ENCODE measurements around the gene KRIT1.

Gene KRIT1

GRCh38 chr7:92245487-92246359 is at the start of gene KRIT1, which contains the start of gene ANKIB1:
Gene KRIT1, minus strand, starts transcription at chr7:92245914. Its CDS starts 3,779 bp downstream, at chr7:92242135.
Gene ANKIB1, plus strand, starts transcription at chr7:92245974. Its CDS starts 49,005 bp downstream, at chr7:92294979.
- H3K4me1 ChIP-seq (ENCODE audit: control insufficient read depth, insufficient read depth, low read length) = no peaks in the 10 kb centered on the region
- no peaks in the 10 kb centered on the region for H3K36me3 ChIP-seq (ENCODE audit: control insufficient read depth, insufficient read depth, low read length)
- no peaks in the 10 kb centered on the region for H3K27me3 ChIP-seq (ENCODE audit: control insufficient read depth, insufficient read depth, low read length)
- H3K9me3 ChIP-seq (ENCODE audit: control insufficient read depth, insufficient read depth, low read length) = no peaks in the 10 kb centered on the region
- H3K9ac ChIP-seq (ENCODE audit: low read depth, low read length) = peak within 1 kb of the TSS; percentile 94
- H3K4me3 ChIP-seq (ENCODE audit: low read depth, low read length) = peak within 1 kb of the TSS; percentile 99

- Histone ChIP-seq H3K4me1 (ENCODE audit: control insufficient read depth, insufficient read depth, low read length) (peaks cover 6% of the 10 kb centered on the region), H3K27me3 (ENCODE audit: control insufficient read depth, insufficient read depth, low read length) (no peaks in the 10 kb centered on the region), H3K36me3 (ENCODE audit: control insufficient read depth, insufficient read depth, low read length) (no peaks in the 10 kb centered on the region), H3K4me3 (ENCODE audit: low read depth, low read length) (no peak overlapping the region), H3K9ac (ENCODE audit: low read depth, low read length) (no peak overlapping the region), H3K9me3 (ENCODE audit: control insufficient read depth, insufficient read depth, low read length) (no peaks in the 10 kb centered on the region)
Measured at GRCh38 chr7:92295391-92295790, 49.7 kb upstream of the KRIT1 start.

GRCh38 chr7:92293896-92294590 is 48.3 kb upstream of the KRIT1 start:
- Histone ChIP-seq H3K36me3 (ENCODE audit: control insufficient read depth, insufficient read depth, low read length) (no peaks in the 10 kb centered on the region), H3K9me3 (ENCODE audit: control insufficient read depth, insufficient read depth, low read length) (no peaks in the 10 kb centered on the region), H3K9ac (ENCODE audit: low read depth, low read length) (no peak overlapping the region), H3K4me3 (ENCODE audit: low read depth, low read length) (no peak overlapping the region), H3K4me1 (ENCODE audit: control insufficient read depth, insufficient read depth, low read length) (peaks cover 6% of the 10 kb centered on the region), H3K27me3 (ENCODE audit: control insufficient read depth, insufficient read depth, low read length) (no peaks in the 10 kb centered on the region)

GRCh38 chr7:92292981-92293380 is 47.3 kb upstream of the KRIT1 start:
- no peaks in the 10 kb centered on the region for H3K27me3 ChIP-seq (ENCODE audit: control insufficient read depth, insufficient read depth, low read length)
- no peak overlapping the region for H3K4me3 ChIP-seq (ENCODE audit: low read depth, low read length)
- no peaks in the 10 kb centered on the region for H3K9me3 ChIP-seq (ENCODE audit: control insufficient read depth, insufficient read depth, low read length)
- H3K9ac ChIP-seq (ENCODE audit: low read depth, low read length) = no peak overlapping the region
- no peaks in the 10 kb centered on the region for H3K36me3 ChIP-seq (ENCODE audit: control insufficient read depth, insufficient read depth, low read length)
- H3K4me1 ChIP-seq (ENCODE audit: control insufficient read depth, insufficient read depth, low read length) = peaks cover 6% of the 10 kb centered on the region

- Histone ChIP-seq H3K9ac (ENCODE audit: low read depth, low read length) (no peak overlapping the region), H3K9me3 (ENCODE audit: control insufficient read depth, insufficient read depth, low read length) (no peaks in the 10 kb centered on the region), H3K4me3 (ENCODE audit: low read depth, low read length) (no peak overlapping the region), H3K36me3 (ENCODE audit: control insufficient read depth, insufficient read depth, low read length) (no peaks in the 10 kb centered on the region), H3K4me1 (ENCODE audit: control insufficient read depth, insufficient read depth, low read length) (no peaks in the 10 kb centered on the region), H3K27me3 (ENCODE audit: control insufficient read depth, insufficient read depth, low read length) (no peaks in the 10 kb centered on the region)
Measured at GRCh38 chr7:92289321-92289720, 43.6 kb upstream of the KRIT1 start.

- H3K36me3 ChIP-seq (ENCODE audit: control insufficient read depth, insufficient read depth, low read length) = no peaks in the 10 kb centered on the region
- H3K4me3 ChIP-seq (ENCODE audit: low read depth, low read length) = no peak overlapping the region
- no peak overlapping the region for H3K9ac ChIP-seq (ENCODE audit: low read depth, low read length)
- peaks cover 8% of the 10 kb centered on the region for H3K4me1 ChIP-seq (ENCODE audit: control insufficient read depth, insufficient read depth, low read length)
- no peaks in the 10 kb centered on the region for H3K9me3 ChIP-seq (ENCODE audit: control insufficient read depth, insufficient read depth, low read length)
- no peaks in the 10 kb centered on the region for H3K27me3 ChIP-seq (ENCODE audit: control insufficient read depth, insufficient read depth, low read length)
Measured at GRCh38 chr7:92282930-92283329, 37.2 kb upstream of the KRIT1 start.

GRCh38 chr7:92282221-92282814 is 36.6 kb upstream of the KRIT1 start:
- H3K9ac ChIP-seq (ENCODE audit: low read depth, low read length) = no peak overlapping the region
- no peaks in the 10 kb centered on the region for H3K27me3 ChIP-seq (ENCODE audit: control insufficient read depth, insufficient read depth, low read length)
- no peak overlapping the region for H3K4me3 ChIP-seq (ENCODE audit: low read depth, low read length)
- H3K9me3 ChIP-seq (ENCODE audit: control insufficient read depth, insufficient read depth, low read length) = no peaks in the 10 kb centered on the region
- H3K36me3 ChIP-seq (ENCODE audit: control insufficient read depth, insufficient read depth, low read length) = no peaks in the 10 kb centered on the region
- H3K4me1 ChIP-seq (ENCODE audit: control insufficient read depth, insufficient read depth, low read length) = peaks cover 8% of the 10 kb centered on the region

- no peaks in the 10 kb centered on the region for H3K27me3 ChIP-seq (ENCODE audit: control insufficient read depth, insufficient read depth, low read length)
- H3K4me3 ChIP-seq (ENCODE audit: low read depth, low read length) = no peak overlapping the region
- H3K9ac ChIP-seq (ENCODE audit: low read depth, low read length) = no peak overlapping the region
- no peaks in the 10 kb centered on the region for H3K36me3 ChIP-seq (ENCODE audit: control insufficient read depth, insufficient read depth, low read length)
- H3K4me1 ChIP-seq (ENCODE audit: control insufficient read depth, insufficient read depth, low read length) = peaks cover 8% of the 10 kb centered on the region
- H3K9me3 ChIP-seq (ENCODE audit: control insufficient read depth, insufficient read depth, low read length) = no peaks in the 10 kb centered on the region
Measured at GRCh38 chr7:92281031-92281430, 35.3 kb upstream of the KRIT1 start.

GRCh38 chr7:92279396-92280031 is 33.8 kb upstream of the KRIT1 start:
- H3K9ac ChIP-seq (ENCODE audit: low read depth, low read length) = no peak overlapping the region
- H3K9me3 ChIP-seq (ENCODE audit: control insufficient read depth, insufficient read depth, low read length) = no peaks in the 10 kb centered on the region
- no peak overlapping the region for H3K4me3 ChIP-seq (ENCODE audit: low read depth, low read length)
- no peaks in the 10 kb centered on the region for H3K27me3 ChIP-seq (ENCODE audit: control insufficient read depth, insufficient read depth, low read length)
- H3K4me1 ChIP-seq (ENCODE audit: control insufficient read depth, insufficient read depth, low read length) = peaks cover 8% of the 10 kb centered on the region
- H3K36me3 ChIP-seq (ENCODE audit: control insufficient read depth, insufficient read depth, low read length) = no peaks in the 10 kb centered on the region

- H3K36me3 ChIP-seq (ENCODE audit: control insufficient read depth, insufficient read depth, low read length) = no peaks in the 10 kb centered on the region
- H3K9me3 ChIP-seq (ENCODE audit: control insufficient read depth, insufficient read depth, low read length) = no peaks in the 10 kb centered on the region
- peaks cover 8% of the 10 kb centered on the region for H3K4me1 ChIP-seq (ENCODE audit: control insufficient read depth, insufficient read depth, low read length)
- no peaks in the 10 kb centered on the region for H3K27me3 ChIP-seq (ENCODE audit: control insufficient read depth, insufficient read depth, low read length)
- H3K4me3 ChIP-seq (ENCODE audit: low read depth, low read length) = no peak overlapping the region
- no peak overlapping the region for H3K9ac ChIP-seq (ENCODE audit: low read depth, low read length)
Measured at GRCh38 chr7:92276460-92276864, 30.7 kb upstream of the KRIT1 start.

GRCh38 chr7:92275327-92275726 is 29.6 kb upstream of the KRIT1 start:
- Histone ChIP-seq H3K9me3 (ENCODE audit: control insufficient read depth, insufficient read depth, low read length) (no peaks in the 10 kb centered on the region), H3K9ac (ENCODE audit: low read depth, low read length) (no peak overlapping the region), H3K36me3 (ENCODE audit: control insufficient read depth, insufficient read depth, low read length) (no peaks in the 10 kb centered on the region), H3K4me3 (ENCODE audit: low read depth, low read length) (no peak overlapping the region), H3K27me3 (ENCODE audit: control insufficient read depth, insufficient read depth, low read length) (no peaks in the 10 kb centered on the region), H3K4me1 (ENCODE audit: control insufficient read depth, insufficient read depth, low read length) (peaks cover 8% of the 10 kb centered on the region)

Measured in iPS-15b (cell line).